GM21529 (cell line): ENCODE measurements around the gene VENTX.

Experiments used
- ATAC-seq: cut with Tn5 transposase; IDR thresholded peaks from one replicate; pipeline ENCODE4 v1.9.1; 2021; ENCODE audit not compliant: unreplicated experiment

VENTX gene

GRCh38 chr10:133201948-133202725, 35.5 kb upstream of the VENTX start:
- no peak for ATAC-seq

GRCh38 chr10:133202778-133203651, 34.6 kb upstream of the VENTX start:
- ATAC-seq, result no peak

DNA sequence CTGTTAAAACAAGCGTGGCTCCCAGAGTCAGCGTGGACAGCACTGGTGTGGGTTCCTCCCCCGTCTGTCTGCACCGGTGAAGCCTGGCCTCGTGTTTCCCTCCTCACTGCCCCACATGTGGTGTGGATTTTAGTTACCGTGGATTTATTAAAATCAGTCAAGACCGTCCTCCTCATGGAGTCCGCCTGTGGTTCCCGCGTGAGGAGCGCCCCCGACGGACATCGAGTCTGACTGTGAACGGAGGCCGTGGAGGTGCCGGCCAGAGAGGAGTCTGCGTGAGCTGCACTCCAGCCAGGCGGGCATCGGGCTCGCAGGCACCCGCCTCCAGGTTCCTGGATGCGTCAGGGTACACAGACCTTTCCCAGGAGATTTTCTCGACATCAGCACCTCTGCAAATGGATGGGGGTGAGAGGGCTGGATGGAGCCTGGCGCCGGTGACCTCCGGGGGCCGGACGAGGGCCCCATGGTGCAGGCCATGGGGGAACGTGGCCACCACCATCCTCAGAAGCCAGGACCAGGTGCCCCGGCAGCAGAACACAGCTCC, 33.9 kb upstream of the VENTX start:
- no peak for ATAC-seq

GRCh38 chr10:133204226-133205015, 33.2 kb upstream of the VENTX start:
- no peak for ATAC-seq

GRCh38 chr10:133205146-133205545, 32.5 kb upstream of the VENTX start:
- ATAC-seq, result no peak

DNA sequence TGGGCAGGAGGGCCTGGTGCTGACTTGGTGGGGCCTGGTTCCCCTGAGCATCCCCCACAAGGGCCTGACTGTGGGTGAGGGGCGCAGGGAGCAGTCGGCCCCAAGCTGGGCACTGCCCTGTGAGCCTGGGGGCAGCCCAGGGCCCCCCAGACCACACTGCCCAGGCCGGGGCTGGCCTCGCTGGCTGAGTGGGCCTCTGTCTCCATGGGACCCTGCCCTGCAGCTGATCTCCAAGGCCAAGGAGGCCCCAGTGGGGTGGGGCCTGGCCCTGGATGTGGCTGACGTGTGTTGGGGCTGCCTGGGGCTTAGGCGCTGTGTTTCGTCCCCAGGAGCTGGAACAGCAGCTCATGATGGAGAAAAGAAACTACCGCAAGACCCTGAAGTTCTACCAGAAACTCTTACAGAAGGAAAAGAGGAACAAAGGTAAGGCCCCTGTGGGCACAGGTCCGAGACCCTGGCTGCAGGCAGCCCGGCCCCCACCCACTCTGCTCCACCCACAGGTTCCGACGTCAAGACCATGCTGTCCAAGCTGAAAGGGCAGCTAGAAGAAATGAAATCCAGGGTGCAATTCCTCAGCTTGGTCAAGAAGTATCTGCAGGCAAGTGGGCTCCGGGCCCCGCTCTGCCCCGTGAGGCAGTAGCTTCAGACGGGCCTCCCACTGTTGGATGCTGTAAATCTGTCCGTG, 31.2 kb upstream of the VENTX start:
- no peak for ATAC-seq

DNA sequence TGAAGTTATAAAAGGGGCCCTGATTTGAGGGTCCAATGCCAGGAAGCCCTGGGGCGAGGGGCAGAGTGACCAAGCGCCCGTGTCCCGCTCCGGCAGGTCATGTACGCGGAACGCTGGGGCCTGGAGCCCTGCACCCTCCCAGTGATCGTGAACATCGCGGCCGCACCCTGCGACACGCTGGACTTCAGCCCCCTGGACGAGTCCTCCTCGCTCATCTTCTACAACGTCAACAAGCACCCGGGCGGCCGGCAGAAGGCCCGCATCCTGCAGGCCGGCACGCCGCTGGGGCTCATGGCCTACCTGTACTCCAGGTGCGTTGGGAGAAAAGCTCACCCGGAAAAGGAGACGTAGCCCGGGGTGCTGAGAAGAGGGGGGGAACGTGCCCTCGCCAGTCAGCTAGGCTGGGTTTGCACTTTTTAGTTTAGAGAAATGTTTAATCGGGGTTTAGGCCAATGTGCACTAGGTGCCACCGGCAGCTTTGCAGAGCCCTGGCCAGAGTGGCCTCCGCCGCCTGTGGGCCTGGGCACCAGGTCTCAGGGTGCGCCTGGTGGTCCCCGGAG, 30.5 kb upstream of the VENTX start:
- no peak for ATAC-seq

DNA sequence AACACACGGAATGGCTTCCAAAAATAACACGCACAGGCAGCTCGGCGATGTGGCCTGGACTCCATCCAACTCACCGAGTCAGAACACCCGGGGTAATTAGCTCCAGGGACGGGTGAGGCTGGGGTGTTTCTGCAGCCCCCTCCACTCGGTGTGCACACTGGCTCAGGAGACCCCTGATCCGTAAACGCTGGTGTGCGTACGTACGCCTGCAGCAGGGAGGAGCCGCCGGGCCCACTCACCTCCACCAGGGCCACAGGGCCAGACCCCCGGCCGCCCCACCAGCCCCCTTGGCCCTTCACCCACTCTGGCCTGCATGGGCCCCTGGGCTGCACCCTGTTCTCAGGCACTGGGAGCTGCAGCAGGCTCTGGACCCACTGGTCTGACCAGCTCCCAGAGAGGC, 30.0 kb upstream of the VENTX start:
- no peak for ATAC-seq

DNA sequence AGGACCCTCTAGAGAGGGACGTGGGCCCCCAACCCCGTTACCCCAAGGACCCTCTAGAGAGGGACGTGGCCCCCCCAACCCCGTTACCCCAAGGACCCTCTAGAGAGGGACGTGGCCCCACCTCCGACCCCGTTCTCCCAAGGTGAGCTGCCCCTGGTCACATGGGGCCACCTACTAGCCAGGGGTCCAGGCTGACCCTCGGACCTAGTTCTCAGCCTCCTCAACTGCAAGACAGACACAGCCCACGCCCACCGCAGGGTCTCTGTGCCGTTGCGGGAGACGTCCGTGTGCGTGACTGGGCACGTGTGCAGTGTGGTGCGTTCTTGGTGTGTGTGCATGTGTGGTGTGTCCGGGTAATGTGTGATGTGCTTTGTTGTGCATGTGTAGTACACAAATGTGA, 29.2 kb upstream of the VENTX start:
- no peak for ATAC-seq

GRCh38 chr10:133209117-133209516, 28.5 kb upstream of the VENTX start:
- ATAC-seq, result no peak

GRCh38 chr10:133209641-133210040, 28.0 kb upstream of the VENTX start:
- ATAC-seq, result no peak

GRCh38 chr10:133210398-133211140, 27.1 kb upstream of the VENTX start:
- ATAC-seq, result no peak

GRCh38 chr10:133211141-133211830, 26.4 kb upstream of the VENTX start:
- ATAC-seq, result no peak

DNA sequence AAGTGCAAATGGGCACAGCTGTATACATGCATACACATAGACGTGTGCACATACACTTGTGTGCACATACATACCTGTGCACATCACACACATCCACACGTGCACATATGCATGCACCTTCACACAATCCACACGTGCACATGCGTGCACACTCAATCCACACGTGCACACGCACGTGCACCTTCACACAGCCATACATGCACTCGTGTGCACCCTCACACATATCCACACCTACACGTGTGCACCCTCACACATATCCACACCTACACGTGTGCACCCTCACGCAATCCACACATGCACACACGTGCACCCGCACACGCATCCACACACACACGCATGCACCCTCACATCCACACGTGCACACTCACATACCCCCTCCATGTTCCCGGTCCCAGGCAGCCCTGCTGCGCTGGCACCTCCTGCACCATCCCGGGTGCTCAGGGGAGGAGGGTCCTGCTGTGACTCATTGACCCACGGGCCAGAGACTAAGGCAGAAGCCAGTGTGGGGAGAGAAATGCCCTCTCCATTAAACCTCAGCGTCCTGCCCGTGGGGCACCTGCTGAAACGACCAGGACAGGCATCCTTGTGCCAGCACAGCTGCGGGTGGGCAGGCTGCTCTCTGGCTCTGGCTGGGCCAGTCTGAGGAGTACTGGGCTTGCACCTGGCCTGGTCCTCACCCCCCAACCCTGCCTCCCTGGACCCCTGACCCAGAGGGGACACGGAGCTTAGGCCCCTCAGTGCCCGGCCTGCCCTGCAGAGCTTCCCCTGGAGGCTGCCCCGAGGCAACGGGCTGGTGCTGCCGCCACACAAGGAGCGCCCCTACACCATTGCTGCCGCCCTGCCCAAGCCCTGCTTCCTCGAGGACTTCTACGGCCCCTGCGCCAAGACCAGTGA, 25.4 kb upstream of the VENTX start:
- ATAC-seq, result no peak

GRCh38 chr10:133212853-133213494, 24.7 kb upstream of the VENTX start:
- ATAC-seq, result no peak

DNA sequence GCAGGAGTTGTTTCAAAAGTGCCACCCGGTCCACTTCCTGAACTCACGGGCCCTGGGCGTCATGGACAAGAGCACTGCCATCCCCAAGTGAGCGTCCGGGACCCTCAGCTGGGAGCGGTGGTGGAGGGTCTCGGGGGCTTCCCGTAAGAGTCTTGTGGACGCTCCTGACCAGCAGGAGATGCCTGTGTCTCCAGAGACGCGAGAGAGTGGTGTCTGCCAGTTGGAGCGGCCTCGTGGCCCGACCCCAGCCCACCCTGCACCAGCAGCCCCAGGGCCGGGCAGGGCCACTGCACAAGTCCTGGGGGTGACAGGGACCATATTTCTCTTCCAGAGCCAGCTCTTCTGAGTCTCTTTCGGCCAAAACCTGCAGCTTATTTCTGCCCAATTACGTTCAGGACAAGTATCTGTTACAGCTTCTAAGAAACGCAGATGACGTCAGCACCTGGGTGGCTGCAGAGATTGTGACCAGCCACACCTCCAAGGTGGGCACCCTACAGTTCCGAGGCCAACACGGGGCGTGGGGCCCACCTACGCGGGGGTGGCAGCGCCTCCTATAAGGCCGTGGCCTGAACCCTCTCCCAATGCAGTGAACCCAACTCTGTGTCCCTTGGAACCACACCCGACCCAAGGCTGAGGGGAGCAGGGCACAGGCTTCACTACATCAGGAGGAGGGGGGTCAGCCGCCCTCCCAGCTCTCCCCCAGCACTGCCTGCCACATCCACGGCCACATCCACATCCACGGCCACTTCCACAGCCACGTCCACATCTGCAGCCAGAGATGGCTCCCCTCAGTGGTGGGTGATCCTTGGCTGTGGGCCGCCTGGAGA, 23.8 kb upstream of the VENTX start:
- no peak for ATAC-seq
